GM13976 (cell line): Measurements from ENCODE around the gene EIF4G2.

Source experiments
- DNase-seq: peaks from one replicate; pipeline ENCODE4 v3.0.0; 2012; ENCODE audit warnings: low spot score
- in situ Hi-C: fragments of 300-500 bp; cut with MboI; formaldehyde crosslinking; loops from one replicate; pipeline ENCODE4 v1.12.0; 2022; ENCODE audit warnings: low sequenced_read_pairs, mixed read lengths, inconsistent platforms; ENCODE audit not compliant: unreplicated experiment
- TF ChIP-seq, protein P1 (sequence below): IDR thresholded peaks from 2 replicates; pipeline ENCODE4 v1.5.1; 2012; ENCODE audit warnings: borderline replicate concordance, mild to moderate bottlenecking; ENCODE audit not compliant: insufficient read depth; ENCODE audit errors: extremely low read depth, missing control alignments, control extremely low read depth

EIF4G2 gene

DNA sequence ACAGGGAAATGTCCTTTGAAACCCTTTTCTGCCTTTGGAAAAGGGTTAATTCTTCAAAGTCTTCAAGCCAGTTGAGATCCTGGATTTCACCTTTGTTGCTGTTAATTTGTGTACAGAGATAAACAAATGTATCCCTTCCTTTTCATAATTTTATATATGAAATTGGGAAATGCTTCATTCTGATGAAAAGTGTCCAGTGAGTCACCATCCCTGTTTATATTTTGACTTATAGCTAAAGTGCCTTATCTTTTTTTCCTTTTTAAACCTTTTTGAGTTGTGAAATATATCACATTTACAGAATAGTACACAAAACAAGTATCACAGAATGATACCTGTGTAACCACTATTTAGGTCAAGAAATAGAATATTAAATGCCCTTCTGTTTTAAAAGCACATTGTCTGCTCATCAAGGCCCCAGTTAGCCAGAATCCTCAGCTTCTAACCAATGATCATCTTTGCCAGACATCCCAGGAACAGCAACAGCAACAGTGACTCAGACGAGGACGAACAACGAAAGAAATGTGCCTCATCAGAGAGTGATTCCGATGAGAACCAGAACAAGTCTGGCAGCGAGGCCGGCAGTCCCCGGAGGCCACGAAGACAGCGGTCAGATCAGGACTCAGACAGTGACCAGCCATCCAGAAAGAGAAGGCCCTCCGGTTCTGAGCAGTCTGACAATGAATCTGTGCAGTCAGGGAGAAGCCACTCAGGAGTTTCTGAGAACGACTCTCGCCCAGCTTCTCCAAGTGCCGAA, 30.3 kb downstream of the EIF4G2 start:
- no peak for DNase-seq
- TF ChIP-seq, protein P1, sequence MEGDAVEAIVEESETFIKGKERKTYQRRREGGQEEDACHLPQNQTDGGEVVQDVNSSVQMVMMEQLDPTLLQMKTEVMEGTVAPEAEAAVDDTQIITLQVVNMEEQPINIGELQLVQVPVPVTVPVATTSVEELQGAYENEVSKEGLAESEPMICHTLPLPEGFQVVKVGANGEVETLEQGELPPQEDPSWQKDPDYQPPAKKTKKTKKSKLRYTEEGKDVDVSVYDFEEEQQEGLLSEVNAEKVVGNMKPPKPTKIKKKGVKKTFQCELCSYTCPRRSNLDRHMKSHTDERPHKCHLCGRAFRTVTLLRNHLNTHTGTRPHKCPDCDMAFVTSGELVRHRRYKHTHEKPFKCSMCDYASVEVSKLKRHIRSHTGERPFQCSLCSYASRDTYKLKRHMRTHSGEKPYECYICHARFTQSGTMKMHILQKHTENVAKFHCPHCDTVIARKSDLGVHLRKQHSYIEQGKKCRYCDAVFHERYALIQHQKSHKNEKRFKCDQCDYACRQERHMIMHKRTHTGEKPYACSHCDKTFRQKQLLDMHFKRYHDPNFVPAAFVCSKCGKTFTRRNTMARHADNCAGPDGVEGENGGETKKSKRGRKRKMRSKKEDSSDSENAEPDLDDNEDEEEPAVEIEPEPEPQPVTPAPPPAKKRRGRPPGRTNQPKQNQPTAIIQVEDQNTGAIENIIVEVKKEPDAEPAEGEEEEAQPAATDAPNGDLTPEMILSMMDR: no peak
- in situ Hi-C loops: loop anchor here (25.0 kb wide), 1 partner anchor 1009 kb away; no protein-coding TSS in a partner anchor

DNA sequence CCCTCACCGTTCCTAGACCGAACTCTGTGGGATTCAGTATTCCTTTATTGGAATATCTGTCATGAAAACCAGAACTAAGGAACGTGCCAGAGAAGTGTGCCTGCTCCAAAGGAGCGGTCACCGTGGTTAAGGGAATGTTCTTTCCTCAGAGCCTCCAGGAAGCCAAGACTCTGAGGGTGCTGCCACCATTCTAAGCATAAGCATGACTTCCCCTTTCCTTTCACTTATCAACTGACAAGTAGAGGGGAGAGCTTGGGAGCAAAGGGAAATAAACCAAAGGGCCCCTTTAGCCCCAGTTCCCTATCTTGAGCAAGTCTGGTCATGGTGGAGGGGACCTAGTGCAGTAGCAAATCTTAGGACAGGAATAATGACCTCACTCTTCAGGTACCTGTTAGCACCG, 30.9 kb downstream of the EIF4G2 start:
- TF ChIP-seq, protein P1: no peak
- DNase-seq: no peak
- in situ Hi-C loops: loop anchor here (25.0 kb wide), 1 partner anchor 1009 kb away; no protein-coding TSS in a partner anchor

DNA sequence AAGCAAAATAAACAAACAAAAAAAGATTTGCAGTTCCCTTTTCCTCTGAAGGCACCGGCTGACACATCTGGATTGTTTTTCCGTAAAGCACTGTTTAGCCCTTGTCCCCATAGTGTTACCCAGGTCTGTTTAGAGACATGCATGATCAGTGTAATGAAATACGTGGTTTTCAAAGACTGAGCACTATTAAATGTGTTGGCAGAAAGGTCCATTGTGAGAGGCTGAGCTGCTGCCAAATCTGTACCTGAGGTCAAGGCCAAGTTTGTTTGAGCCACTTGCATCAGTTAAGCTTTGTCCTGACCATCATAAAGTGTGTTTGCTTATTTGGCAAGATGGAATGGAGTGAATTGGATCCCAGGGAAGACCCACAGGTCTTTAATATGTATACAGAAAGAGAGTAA, 31.3 kb downstream of the EIF4G2 start:
- TF ChIP-seq, protein P1: no peak
- DNase-seq: no peak
- in situ Hi-C loops: loop anchor here (25.0 kb wide), 1 partner anchor 1010 kb away; no protein-coding TSS in a partner anchor

GRCh38 chr11:10774811-10775210, 33.9 kb downstream of the EIF4G2 start:
- DNase-seq: no peak
- TF ChIP-seq, protein P1: no peak
- in situ Hi-C loops: loop anchor here (25.0 kb wide), 1 partner anchor 1012 kb away; no protein-coding TSS in a partner anchor

DNA sequence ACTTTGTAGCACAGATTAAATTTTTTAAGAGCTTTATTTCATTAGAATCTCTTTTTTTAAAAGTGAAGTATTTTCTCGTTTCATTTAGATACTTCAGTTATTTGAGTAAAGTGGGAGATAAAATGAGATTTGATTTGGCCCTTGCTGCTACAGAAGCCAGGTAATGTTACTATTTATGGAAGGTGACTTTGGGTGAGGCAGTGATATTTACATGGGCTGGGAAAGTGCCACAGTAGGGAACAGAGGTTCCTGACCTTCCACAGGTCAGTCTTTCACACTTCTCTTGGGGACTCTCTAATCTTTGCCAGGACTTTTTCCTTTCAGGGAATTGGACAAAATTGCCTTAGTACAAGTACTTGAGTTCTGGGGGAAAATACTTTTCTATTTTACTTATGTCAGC, 37.3 kb downstream of the EIF4G2 start:
- DNase-seq: no peak
- in situ Hi-C loops: no loop called here
- TF ChIP-seq, protein P1: no peak

GRCh38 chr11:10770626-10771254, 38.0 kb downstream of the EIF4G2 start:
- TF ChIP-seq, protein P1: peak; percentile 53
- in situ Hi-C loops: no loop called here
- DNase-seq: no peak
